ENCODE results near the gene SLC25A26. TPM values are rescaled to one million over a fixed set of nuclear protein-coding genes. Genes with fewer than 3 reads are reported as not detected.

SLC25A26 gene
- total RNA-seq, 1 experiment from 2014 or later = 23.8 TPM

GRCh38 chr3:66228707-66229106 lies 7.9 kb downstream of the SLC25A26 start:
- no peaks in the 10 kb centered on the region for H3K36me3 ChIP-seq (ENCODE audit: control insufficient read depth in 1 of 2, insufficient read depth in 2 of 2, low read length in 2 of 2)
- H3K9me2 ChIP-seq (ENCODE audit: insufficient read depth) = no peaks in the 10 kb centered on the region
- H3K27ac ChIP-seq (ENCODE audit: low read depth, low read length) = no peak overlapping the region
- no peak overlapping the region for H3K4me3 ChIP-seq (replicated peaks in 1 of 2; ENCODE audit: low read depth in 1 of 2, low read length in 2 of 2)
- intact Hi-C loops (cut with micrococcal nuclease) = no loop called here
- no peak overlapping the region for H3K9ac ChIP-seq (ENCODE audit: low read length)
- H2AFZ ChIP-seq (ENCODE audit: low read depth, low read length, poor library complexity, severe bottlenecking) = no peak overlapping the region
- no peaks in the 10 kb centered on the region for H3K9me3 ChIP-seq (ENCODE audit: control insufficient read depth in 1 of 2, insufficient read depth in 1 of 2, low read depth in 1 of 2, low read length in 2 of 2)
- POLR2A ChIA-PET = no interaction called here
- peaks cover 55% of the 10 kb centered on the region for H3K79me2 ChIP-seq (ENCODE audit: insufficient read depth, low read length)
- no peak overlapping the region for H3K4me2 ChIP-seq (ENCODE audit: low read length)
- CTCF ChIA-PET = no interaction called here
- H3K4me1 ChIP-seq (ENCODE audit: control insufficient read depth in 1 of 2, insufficient read depth in 2 of 2, low read length in 2 of 2) = no peaks in the 10 kb centered on the region
- H4K20me1 ChIP-seq (ENCODE audit: insufficient read depth) = no peaks in the 10 kb centered on the region
- ATAC-seq (no peak), DNase-seq (ENCODE audit: low read depth, low spot score) (no peak)
- no peaks in the 10 kb centered on the region for H3K27me3 ChIP-seq (ENCODE audit: insufficient read depth, low read length)
- TF ChIP-seq SIN3A (IDR thresholded peaks at IDR 0.05; ENCODE audit: low read depth) = no peak
- TF ChIP-seq, protein P1, sequence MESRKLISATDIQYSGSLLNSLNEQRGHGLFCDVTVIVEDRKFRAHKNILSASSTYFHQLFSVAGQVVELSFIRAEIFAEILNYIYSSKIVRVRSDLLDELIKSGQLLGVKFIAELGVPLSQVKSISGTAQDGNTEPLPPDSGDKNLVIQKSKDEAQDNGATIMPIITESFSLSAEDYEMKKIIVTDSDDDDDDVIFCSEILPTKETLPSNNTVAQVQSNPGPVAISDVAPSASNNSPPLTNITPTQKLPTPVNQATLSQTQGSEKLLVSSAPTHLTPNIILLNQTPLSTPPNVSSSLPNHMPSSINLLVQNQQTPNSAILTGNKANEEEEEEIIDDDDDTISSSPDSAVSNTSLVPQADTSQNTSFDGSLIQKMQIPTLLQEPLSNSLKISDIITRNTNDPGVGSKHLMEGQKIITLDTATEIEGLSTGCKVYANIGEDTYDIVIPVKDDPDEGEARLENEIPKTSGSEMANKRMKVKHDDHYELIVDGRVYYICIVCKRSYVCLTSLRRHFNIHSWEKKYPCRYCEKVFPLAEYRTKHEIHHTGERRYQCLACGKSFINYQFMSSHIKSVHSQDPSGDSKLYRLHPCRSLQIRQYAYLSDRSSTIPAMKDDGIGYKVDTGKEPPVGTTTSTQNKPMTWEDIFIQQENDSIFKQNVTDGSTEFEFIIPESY (IDR thresholded peaks at IDR 0.05; ENCODE audit: extremely low read depth, insufficient replicate concordance, low read length) = no peak
- TF ChIP-seq, protein P2, sequence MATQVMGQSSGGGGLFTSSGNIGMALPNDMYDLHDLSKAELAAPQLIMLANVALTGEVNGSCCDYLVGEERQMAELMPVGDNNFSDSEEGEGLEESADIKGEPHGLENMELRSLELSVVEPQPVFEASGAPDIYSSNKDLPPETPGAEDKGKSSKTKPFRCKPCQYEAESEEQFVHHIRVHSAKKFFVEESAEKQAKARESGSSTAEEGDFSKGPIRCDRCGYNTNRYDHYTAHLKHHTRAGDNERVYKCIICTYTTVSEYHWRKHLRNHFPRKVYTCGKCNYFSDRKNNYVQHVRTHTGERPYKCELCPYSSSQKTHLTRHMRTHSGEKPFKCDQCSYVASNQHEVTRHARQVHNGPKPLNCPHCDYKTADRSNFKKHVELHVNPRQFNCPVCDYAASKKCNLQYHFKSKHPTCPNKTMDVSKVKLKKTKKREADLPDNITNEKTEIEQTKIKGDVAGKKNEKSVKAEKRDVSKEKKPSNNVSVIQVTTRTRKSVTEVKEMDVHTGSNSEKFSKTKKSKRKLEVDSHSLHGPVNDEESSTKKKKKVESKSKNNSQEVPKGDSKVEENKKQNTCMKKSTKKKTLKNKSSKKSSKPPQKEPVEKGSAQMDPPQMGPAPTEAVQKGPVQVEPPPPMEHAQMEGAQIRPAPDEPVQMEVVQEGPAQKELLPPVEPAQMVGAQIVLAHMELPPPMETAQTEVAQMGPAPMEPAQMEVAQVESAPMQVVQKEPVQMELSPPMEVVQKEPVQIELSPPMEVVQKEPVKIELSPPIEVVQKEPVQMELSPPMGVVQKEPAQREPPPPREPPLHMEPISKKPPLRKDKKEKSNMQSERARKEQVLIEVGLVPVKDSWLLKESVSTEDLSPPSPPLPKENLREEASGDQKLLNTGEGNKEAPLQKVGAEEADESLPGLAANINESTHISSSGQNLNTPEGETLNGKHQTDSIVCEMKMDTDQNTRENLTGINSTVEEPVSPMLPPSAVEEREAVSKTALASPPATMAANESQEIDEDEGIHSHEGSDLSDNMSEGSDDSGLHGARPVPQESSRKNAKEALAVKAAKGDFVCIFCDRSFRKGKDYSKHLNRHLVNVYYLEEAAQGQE (IDR thresholded peaks at IDR 0.05; ENCODE audit: low read depth) = no peak
- TF ChIP-seq CEBPB (IDR thresholded peaks at IDR 0.05; ENCODE audit: low read depth) = no peak
- RAD21 ChIA-PET (ENCODE audit: low non-redundant PET in 1 of 2, low total read pairs in 2 of 2, uncharacterized antibody in 2 of 2, unreplicated experiment in 2 of 2) = no interaction called here
- BruUV-seq (replicated peaks) = no TSS peak

Data from HCT116 (cell line).